HCT116 (cell line): ENCODE measurements around the gene CAPZA3.

Experiments used
- CEBPB ChIP-seq: IDR thresholded peaks from 2 replicates; pipeline ENCODE4 v1.6.1; 2012; ENCODE audit warnings: low read depth
- CTCF ChIP-seq, 3 experiments: fragments of 200-600 bp in 1 of 3; sonication (generic) in 1 of 3; IDR thresholded peaks in 2 of 3; conservative IDR thresholded peaks in 1 of 3; 2 replicates each; pipeline ENCODE4 v1.5.1; 2012 to 2017; ENCODE audit warnings: low read depth in 2 of 3, low read length in 2 of 3, antibody characterized with exemption in 1 of 3, borderline replicate concordance in 1 of 3, control low read depth in 1 of 3, mild to moderate bottlenecking in 1 of 3, mixed read lengths in 1 of 3, mixed run types in 1 of 3, moderate library complexity in 1 of 3; ENCODE audit not compliant: insufficient read depth in 1 of 3
- EGR1 ChIP-seq: IDR thresholded peaks from 2 replicates; pipeline ENCODE4 v1.6.1; 2012; ENCODE audit warnings: low read depth
- EZH2 ChIP-seq: fragments of 200-600 bp; sonication (generic); IDR thresholded peaks from 2 replicates; pipeline ENCODE4 v1.6.1; 2017; ENCODE audit warnings: antibody characterized with exemption, mixed run types
- POLR2A ChIP-seq: IDR thresholded peaks from 2 replicates; pipeline ENCODE4 v1.7.0; 2011; ENCODE audit warnings: borderline replicate concordance; ENCODE audit not compliant: insufficient read depth, insufficient read length; ENCODE audit errors: extremely low read depth
- POLR2AphosphoS5 ChIP-seq: IDR thresholded peaks from 2 replicates; pipeline ENCODE4 v1.6.1; 2011; ENCODE audit warnings: mild to moderate bottlenecking, low read depth, low read length, moderate library complexity
- RAD21 ChIP-seq: IDR thresholded peaks from 2 replicates; pipeline ENCODE4 v1.6.1; 2012; ENCODE audit warnings: low read depth, mild to moderate bottlenecking
- REST ChIP-seq: IDR thresholded peaks from 2 replicates; pipeline ENCODE4 v1.6.1; 2012; ENCODE audit warnings: low read depth
- SIN3A ChIP-seq: IDR thresholded peaks from 2 replicates; pipeline ENCODE4 v1.6.1; 2012; ENCODE audit warnings: low read depth
- SP1 ChIP-seq: IDR thresholded peaks from 2 replicates; pipeline ENCODE4 v1.6.1; 2012; ENCODE audit warnings: low read depth
- SRF ChIP-seq: IDR thresholded peaks from 2 replicates; pipeline ENCODE4 v1.6.1; 2012; ENCODE audit warnings: low read depth
- YY1 ChIP-seq: IDR thresholded peaks from 2 replicates; pipeline ENCODE4 v1.6.1; 2011; ENCODE audit warnings: low read length, low read depth, moderate library complexity, mild to moderate bottlenecking; ENCODE audit not compliant: insufficient replicate concordance; ENCODE audit errors: extremely low read depth
- TF ChIP-seq, protein P1 (sequence below): IDR thresholded peaks from 2 replicates; pipeline ENCODE4 v1.6.1; 2012

DNA sequence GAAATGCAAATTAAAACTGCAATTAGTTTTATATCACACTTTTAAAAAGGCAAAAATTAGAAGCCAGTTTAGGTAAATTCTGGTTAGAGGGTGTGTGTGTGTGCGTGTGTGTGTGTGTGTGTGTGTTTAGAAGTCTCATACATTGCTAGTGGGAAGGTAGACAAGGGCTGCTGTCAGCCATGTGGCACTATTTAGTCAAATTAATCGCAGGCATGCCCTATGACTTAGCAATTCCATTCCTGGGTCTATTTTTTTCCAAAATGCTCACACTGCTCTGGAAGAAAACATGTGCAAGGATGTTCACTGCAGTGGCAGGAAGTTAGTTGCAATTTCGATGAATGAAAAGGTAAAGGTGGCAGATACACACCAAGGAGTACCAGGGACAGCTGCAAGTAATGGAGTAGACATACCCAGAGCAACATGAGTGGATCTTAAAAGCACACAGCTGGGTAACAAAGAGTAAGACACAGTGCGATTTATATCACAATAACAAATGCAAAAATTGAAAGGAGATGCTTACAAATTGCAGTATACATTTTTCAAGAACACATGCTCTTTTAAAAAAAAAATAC, 11.6 kb downstream of the CAPZA3 start:
- TF ChIP-seq SIN3A: no peak
- no peak for TF ChIP-seq CTCF (IDR thresholded peaks at IDR 0.05 in 2 of 3, conservative IDR thresholded peaks at IDR 0.05 in 1 of 3; ENCODE audit: borderline replicate concordance in 1 of 3, insufficient read depth in 1 of 3, low read depth in 2 of 3, low read length in 2 of 3)
- TF ChIP-seq POLR2A: no peak
- no peak for TF ChIP-seq EZH2
- TF ChIP-seq POLR2AphosphoS5: no peak
- TF ChIP-seq EGR1: no peak
- no peak for TF ChIP-seq SRF
- TF ChIP-seq YY1: no peak
- no peak for TF ChIP-seq REST
- TF ChIP-seq, protein P1, sequence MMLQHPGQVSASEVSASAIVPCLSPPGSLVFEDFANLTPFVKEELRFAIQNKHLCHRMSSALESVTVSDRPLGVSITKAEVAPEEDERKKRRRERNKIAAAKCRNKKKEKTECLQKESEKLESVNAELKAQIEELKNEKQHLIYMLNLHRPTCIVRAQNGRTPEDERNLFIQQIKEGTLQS: no peak
- no peak for TF ChIP-seq SP1
- no peak for TF ChIP-seq CEBPB
- no peak for TF ChIP-seq RAD21
